ENCODE measurements around the gene FAM72B. TPM values are rescaled to one million over a fixed set of nuclear protein-coding genes. Genes with fewer than 3 reads are reported as not detected.
"Not testable (repeated sequence)": the region's sequence is repeated elsewhere in the genome, so short reads cannot be mapped to it uniquely, and the experiment has no call there.

The FAM72B gene
- total and polyA plus RNA-seq, 2 of the 4 experiments (the other 2 are of a cell fraction) = 1.6 to 2.2 TPM

GRCh38 chr1:121210778-121211177 is 26.6 kb upstream of the FAM72B start:
- H3K4me2 ChIP-seq (ENCODE audit: low read depth, low read length); H2BK20ac ChIP-seq (ENCODE audit: low read depth, low read length); H3K4me3 ChIP-seq (ENCODE audit: insufficient read depth, low read depth, low read length); H4K8ac ChIP-seq (ENCODE audit: low read depth in 2 of 2, low read length in 2 of 2); BruUV-seq (replicated peaks); H2AK5ac ChIP-seq (ENCODE audit: low read depth, low read length); H3K4ac ChIP-seq (ENCODE audit: low read depth, low read length); H4K91ac ChIP-seq (ENCODE audit: insufficient read depth, low read depth, low read length); H2BK5ac ChIP-seq (ENCODE audit: low read depth, low read length, poor library complexity, severe bottlenecking); ATAC-seq (ENCODE audit: low read depth); H4K20me1 ChIP-seq (ENCODE audit: insufficient read depth, low read length); H3K9me3 ChIP-seq (ENCODE audit: control insufficient read depth, insufficient read depth, low read length); dilution Hi-C loops (cut with HindIII; ENCODE audit: low sequenced_read_pairs, unreplicated experiment); POLR2A ChIA-PET (ENCODE audit: unreplicated experiment); H2BK15ac ChIP-seq (ENCODE audit: low read depth, low read length); H2AK9ac ChIP-seq (replicated peaks; ENCODE audit: low read depth, low read length, poor library complexity); H3K27me3 ChIP-seq (ENCODE audit: control insufficient read depth, insufficient read depth, low read length); H3K9ac ChIP-seq (ENCODE audit: low read depth, low read length); CTCF ChIA-PET; H3K18ac ChIP-seq (ENCODE audit: low read depth, low read length); intact Hi-C loops (cut with micrococcal nuclease); H3K36me3 ChIP-seq (ENCODE audit: control insufficient read depth, insufficient read depth, low read length); H3K56ac ChIP-seq (ENCODE audit: extremely low read depth, insufficient read depth, low read length); H3K14ac ChIP-seq (replicated peaks; ENCODE audit: low read depth, low read length); H3K23ac ChIP-seq (ENCODE audit: low read depth, low read length); H3K9me1 ChIP-seq (ENCODE audit: insufficient read depth, low read length); in situ Hi-C loops (cut with MboI; ENCODE audit: low sequenced_read_pairs); H3K27ac ChIP-seq (ENCODE audit: insufficient read depth, low read length); H2BK120ac ChIP-seq (ENCODE audit: low read depth, low read length); H4K5ac ChIP-seq (ENCODE audit: low read depth, low read length); H3K79me1 ChIP-seq (ENCODE audit: low read depth in 1 of 2, low read length in 2 of 2); H2AFZ ChIP-seq (replicated peaks; ENCODE audit: low read length, poor library complexity); H3K4me1 ChIP-seq (ENCODE audit: control insufficient read depth, insufficient read depth, low read length); DNase-seq: not testable (repeated sequence)
- WGBS, 2 experiments (ENCODE audit: extremely low coverage in 2 of 2, insufficient read length in 1 of 2) = no CpG with 5 or more reads among the region's 2 CpGs

DNA sequence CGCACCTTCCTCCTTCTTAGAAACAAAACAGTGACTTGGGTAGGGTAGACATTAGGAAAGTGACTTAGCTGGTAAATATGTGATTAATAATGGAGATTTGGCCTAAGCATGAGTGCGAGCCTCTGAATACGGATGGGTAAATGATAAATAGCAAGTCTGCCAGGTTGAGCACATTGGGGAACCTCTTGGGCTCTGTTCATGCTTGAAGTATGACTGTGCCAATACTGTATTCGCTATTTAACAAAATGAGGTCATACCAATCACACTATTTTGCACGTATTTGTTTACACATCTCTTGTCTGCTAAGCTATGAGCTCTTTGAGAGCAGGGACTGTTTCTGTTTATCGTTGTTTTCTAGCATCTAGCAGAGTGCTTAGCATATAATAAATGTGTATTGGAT is 24.2 kb upstream of the FAM72B start:
- BruUV-seq (replicated peaks); H2AFZ ChIP-seq (replicated peaks; ENCODE audit: low read length, poor library complexity); H3K14ac ChIP-seq (replicated peaks; ENCODE audit: low read depth, low read length); H4K8ac ChIP-seq (ENCODE audit: low read depth in 2 of 2, low read length in 2 of 2); in situ Hi-C loops (cut with MboI; ENCODE audit: low sequenced_read_pairs); DNase-seq; H2BK5ac ChIP-seq (ENCODE audit: low read depth, low read length, poor library complexity, severe bottlenecking); H3K27ac ChIP-seq (ENCODE audit: insufficient read depth, low read length); H3K23ac ChIP-seq (ENCODE audit: low read depth, low read length); POLR2A ChIA-PET (ENCODE audit: unreplicated experiment); H3K36me3 ChIP-seq (ENCODE audit: control insufficient read depth, insufficient read depth, low read length); H3K27me3 ChIP-seq (ENCODE audit: control insufficient read depth, insufficient read depth, low read length); H3K4me2 ChIP-seq (ENCODE audit: low read depth, low read length); H2BK20ac ChIP-seq (ENCODE audit: low read depth, low read length); H4K20me1 ChIP-seq (ENCODE audit: insufficient read depth, low read length); intact Hi-C loops (cut with micrococcal nuclease); H4K91ac ChIP-seq (ENCODE audit: insufficient read depth, low read depth, low read length); H2AK9ac ChIP-seq (replicated peaks; ENCODE audit: low read depth, low read length, poor library complexity); H2BK120ac ChIP-seq (ENCODE audit: low read depth, low read length); H3K4me1 ChIP-seq (ENCODE audit: control insufficient read depth, insufficient read depth, low read length); H3K9me3 ChIP-seq (ENCODE audit: control insufficient read depth, insufficient read depth, low read length); H2BK15ac ChIP-seq (ENCODE audit: low read depth, low read length); H3K79me1 ChIP-seq (ENCODE audit: low read depth in 1 of 2, low read length in 2 of 2); H3K9ac ChIP-seq (ENCODE audit: low read depth, low read length); H3K4me3 ChIP-seq (ENCODE audit: insufficient read depth, low read depth, low read length); H4K5ac ChIP-seq (ENCODE audit: low read depth, low read length); H2AK5ac ChIP-seq (ENCODE audit: low read depth, low read length); H3K9me1 ChIP-seq (ENCODE audit: insufficient read depth, low read length); H3K18ac ChIP-seq (ENCODE audit: low read depth, low read length); CTCF ChIA-PET; H3K4ac ChIP-seq (ENCODE audit: low read depth, low read length); dilution Hi-C loops (cut with HindIII; ENCODE audit: low sequenced_read_pairs, unreplicated experiment); H3K56ac ChIP-seq (ENCODE audit: extremely low read depth, insufficient read depth, low read length): not testable (repeated sequence)
- ATAC-seq (ENCODE audit: low read depth) = peak; percentile 38
- WGBS, 2 experiments (ENCODE audit: extremely low coverage in 2 of 2, insufficient read length in 1 of 2) = no CpG with 5 or more reads among the region's 6 CpGs
